ENCODE results near the gene ZNF655.

ZNF655 gene

GRCh38 chr7:99606531-99606930 is 48.1 kb downstream of the ZNF655 start:
- no peak for DNase-seq (ENCODE audit: low read depth, low spot score)

DNA sequence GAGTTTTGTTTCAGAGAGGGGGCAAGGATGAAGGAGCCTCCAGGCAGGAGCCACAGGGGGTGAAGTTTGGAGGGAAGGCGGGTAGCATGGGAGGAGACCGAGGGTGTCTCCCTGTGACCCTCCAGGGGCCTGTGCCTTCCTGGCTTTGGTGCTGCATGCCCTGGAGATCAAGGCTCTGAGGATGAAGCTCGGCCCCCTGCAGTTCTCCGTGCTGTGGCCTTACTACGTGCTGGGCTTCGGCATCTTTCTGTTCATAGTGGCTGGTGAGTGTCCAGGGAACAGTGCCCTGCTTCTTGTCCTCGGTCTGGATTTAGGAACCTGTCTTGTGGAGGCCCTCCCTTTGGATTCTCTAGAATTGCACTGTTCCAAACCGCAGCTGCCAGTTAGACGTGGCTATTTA is 49.1 kb downstream of the ZNF655 start:
- no peak for DNase-seq (ENCODE audit: low read depth, low spot score)

DNA sequence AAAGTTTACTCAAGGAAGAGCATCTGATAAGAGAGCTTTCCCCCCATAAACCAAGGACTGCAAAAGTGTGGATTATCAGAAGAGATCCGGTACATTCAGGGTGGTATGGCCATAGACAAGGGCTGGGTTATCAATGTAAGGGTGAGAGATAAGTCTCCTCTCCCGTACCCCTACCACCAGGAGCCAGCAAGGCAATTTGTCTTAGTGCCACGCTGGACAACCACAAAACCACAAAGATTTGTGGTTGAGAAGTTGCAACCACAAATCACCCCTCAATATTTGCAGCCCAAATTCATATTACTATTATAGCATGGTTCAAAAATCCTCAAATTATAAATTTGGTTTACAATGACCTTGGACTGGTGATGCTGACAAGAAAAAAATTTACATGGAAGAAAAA is 56.1 kb downstream of the ZNF655 start:
- no peak for DNase-seq (ENCODE audit: low read depth, low spot score)

- no peak for DNase-seq (ENCODE audit: low read depth, low spot score)
Measured at GRCh38 chr7:99615989-99616358, 57.5 kb downstream of the ZNF655 start.

DNA sequence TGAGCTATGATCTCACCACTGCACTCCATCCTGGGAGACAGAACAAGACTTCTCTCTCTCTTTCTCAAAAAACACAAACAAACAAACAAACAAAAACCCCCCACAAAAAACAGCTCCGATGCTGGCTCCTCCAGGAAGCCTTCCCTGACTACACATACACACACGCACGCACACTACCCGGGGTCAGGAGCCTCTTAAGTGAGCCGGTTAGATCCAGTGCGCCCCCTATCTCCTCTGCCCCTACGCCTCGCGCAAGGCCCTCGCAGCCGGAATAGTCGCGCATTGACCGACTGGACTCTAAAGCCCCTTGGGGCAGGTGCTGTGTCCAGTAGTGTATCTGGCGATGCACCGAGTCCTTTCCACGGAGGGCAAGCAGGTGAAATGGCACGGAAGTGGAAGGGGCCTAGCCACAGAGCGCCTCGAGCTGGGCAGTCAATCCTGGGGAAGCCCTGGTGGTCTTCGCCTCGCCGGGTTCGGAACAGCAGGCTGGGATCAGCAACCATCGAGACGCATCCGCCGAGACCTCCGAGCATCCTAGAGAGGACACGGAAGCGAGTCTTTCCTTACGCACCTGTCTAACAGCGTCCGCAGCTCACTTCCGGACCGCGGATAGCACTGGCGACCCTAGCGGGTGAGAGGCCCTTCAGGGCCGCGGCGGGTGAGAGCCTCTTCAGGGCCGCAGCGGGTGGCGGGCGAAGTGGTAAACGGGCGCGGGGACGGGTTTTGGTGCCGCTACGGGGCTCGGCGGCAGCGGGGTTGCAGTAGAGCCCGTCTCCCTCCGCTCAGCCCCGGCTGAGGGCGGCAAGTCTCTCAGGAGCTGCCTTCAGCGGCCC is 58.1 kb downstream of the ZNF655 start, which contains the start of gene ZSCAN25:
Gene ZSCAN25, plus strand, starts transcription at position 588 of the 833 bp plus-strand sequence. CDS start 2,661 bp downstream, outside the sequence.
- DNase-seq (ENCODE audit: low read depth, low spot score) = peak; percentile 73

GRCh38 chr7:99617192-99617781 is 58.8 kb downstream of the ZNF655 start:
- no peak for DNase-seq (ENCODE audit: low read depth, low spot score)

DNA sequence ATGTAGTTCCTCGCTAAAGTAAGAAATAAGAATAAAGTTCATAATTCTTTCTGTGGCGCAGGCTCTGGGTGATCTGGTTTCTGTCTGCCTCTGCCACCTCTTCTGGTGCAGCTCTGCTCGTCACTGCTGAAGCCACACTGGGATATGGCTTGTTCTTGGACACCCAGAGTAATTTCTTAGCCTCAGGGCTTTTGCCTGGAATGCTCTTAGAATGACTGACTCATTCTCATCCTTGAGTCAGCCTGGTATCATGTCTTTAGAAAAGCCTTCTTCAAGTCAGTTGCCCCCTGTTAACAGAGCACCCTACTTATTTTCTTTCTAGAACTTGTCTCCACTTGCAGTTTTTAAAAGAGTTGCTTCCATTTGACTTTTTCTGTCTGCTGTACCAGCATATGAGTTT is 60.3 kb downstream of the ZNF655 start:
- no peak for DNase-seq (ENCODE audit: low read depth, low spot score)

- DNase-seq (ENCODE audit: low read depth, low spot score) = no peak
Measured at GRCh38 chr7:99619571-99620130, 61.2 kb downstream of the ZNF655 start.

- DNase-seq (ENCODE audit: low read depth, low spot score) = no peak
Measured at GRCh38 chr7:99621271-99621670, 62.8 kb downstream of the ZNF655 start.

DNA sequence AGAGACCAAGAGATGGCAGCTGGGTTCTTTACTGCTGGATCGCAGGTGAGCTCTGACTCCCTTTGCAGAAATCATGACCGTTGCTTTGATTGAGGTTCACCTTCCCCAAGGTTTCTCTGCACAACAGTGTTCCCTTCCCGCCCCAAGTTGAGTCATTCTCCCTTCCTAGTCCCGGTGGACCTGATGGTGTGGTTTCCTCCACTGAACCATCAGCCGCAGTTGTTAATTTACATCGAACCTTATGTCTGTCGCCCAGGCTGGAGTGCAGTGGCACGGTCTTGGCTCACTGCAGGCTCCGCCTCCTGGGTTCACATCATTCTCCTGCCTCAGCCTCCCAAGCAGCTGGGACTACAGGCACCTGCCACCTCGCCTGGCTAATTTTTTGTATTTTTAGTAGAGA is 64.2 kb downstream of the ZNF655 start:
- DNase-seq (ENCODE audit: low read depth, low spot score) = no peak

GRCh38 chr7:99623091-99623693 is 64.8 kb downstream of the ZNF655 start:
- DNase-seq (ENCODE audit: low read depth, low spot score) = no peak

DNA sequence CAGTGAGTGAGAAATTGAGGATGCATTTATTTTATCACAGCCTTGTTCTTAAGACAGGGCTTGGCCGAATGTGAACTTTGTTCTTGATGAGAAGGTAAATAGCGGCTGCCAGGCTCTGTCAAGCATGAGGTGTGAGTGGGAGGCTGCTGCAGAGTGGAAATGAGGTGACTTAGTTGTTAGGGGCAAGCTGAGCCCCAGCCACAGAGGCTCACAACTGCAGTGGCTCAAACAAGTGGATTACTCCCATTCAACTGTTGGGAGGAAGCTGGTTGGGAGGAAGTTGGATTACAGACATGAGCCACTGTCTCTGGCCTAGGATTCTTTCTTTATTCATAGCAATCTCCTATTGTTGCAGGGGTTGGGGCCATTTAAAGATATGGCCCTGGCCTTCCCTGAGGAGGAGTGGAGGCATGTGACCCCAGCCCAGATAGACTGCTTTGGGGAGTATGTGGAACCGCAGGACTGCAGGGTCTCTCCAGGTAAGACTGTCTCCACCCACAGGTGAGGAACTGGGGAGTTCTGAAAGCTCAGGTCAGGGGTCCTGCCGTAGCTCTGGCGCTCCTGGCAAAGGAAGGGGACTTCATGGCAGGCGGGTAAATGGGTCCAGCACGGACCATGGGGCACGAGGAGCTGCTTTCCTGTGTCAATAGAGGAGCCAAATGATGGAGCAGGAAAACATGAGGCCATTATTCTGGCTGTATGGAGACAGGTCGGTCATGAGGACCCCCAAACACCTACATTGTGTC is 65.4 kb downstream of the ZNF655 start:
- no peak for DNase-seq (ENCODE audit: low read depth, low spot score)

DNA sequence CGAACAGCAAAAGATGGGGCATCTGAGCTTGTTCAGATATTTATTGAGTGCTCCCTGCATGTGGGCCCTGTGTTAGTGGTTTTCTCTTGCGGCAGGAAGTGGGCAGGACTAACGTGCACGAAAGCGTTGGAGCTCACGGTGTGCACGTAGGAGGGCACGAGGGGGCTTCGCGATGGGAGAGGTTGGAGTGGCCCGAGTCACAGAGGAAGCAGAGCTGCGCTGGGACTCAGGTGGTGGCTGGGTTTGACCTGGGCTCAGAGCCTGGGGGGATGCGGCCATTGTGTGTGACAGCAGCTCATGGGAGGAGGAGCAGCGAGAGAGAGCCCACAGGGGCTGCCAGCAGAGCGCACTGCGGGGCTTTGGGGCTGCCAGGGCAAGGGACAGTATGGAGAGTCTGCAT is 66.0 kb downstream of the ZNF655 start:
- DNase-seq (ENCODE audit: low read depth, low spot score) = peak; percentile 43

- no peak for DNase-seq (ENCODE audit: low read depth, low spot score)
Measured at GRCh38 chr7:99625321-99625720, 66.9 kb downstream of the ZNF655 start.

GRCh38 chr7:99625961-99626360 is 67.5 kb downstream of the ZNF655 start:
- DNase-seq (ENCODE audit: low read depth, low spot score) = no peak

All from activated naive CD8-positive, alpha-beta T cell treated with anti-CD3 and anti-CD28 coated beads, Interleukin-2, amount 50 U/mL, for 16 hours (primary cell).